ENCODE data around the gene GUCY1B1. TPM values are rescaled to one million over a fixed set of nuclear protein-coding genes. Genes with fewer than 3 reads are reported as not detected.

GUCY1B1 gene
- total RNA-seq, 1 donor from 2014 or later = 2.2 TPM

GRCh38 chr4:155766622-155767021 is 7.8 kb downstream of the GUCY1B1 start:
- TF ChIP-seq CTCF (IDR thresholded peaks at IDR 0.05; ENCODE audit: partially characterized antibody, unreplicated experiment) = no peak
- Mint-ChIP-seq H3K27me3 (ENCODE audit: unreplicated experiment) (no peaks in the 10 kb centered on the region), H3K4me3 (ENCODE audit: unreplicated experiment) (no peak overlapping the region), H3K36me3 (ENCODE audit: unreplicated experiment) (no peaks in the 10 kb centered on the region), H3K4me1 (ENCODE audit: low read depth, unreplicated experiment) (no peaks in the 10 kb centered on the region), H3K9me3 (ENCODE audit: unreplicated experiment) (no peaks in the 10 kb centered on the region), H3K27ac (ENCODE audit: unreplicated experiment) (no peak overlapping the region)
- DNase-seq = no peak

GRCh38 chr4:155768370-155768769 is 9.5 kb downstream of the GUCY1B1 start:
- H3K27me3 Mint-ChIP-seq (ENCODE audit: unreplicated experiment) = no peaks in the 10 kb centered on the region
- no peaks in the 10 kb centered on the region for H3K36me3 Mint-ChIP-seq (ENCODE audit: unreplicated experiment)
- H3K4me1 Mint-ChIP-seq (ENCODE audit: low read depth, unreplicated experiment) = no peaks in the 10 kb centered on the region
- no peak for TF ChIP-seq CTCF (IDR thresholded peaks at IDR 0.05; ENCODE audit: partially characterized antibody, unreplicated experiment)
- no peak overlapping the region for H3K27ac Mint-ChIP-seq (ENCODE audit: unreplicated experiment)
- no peak overlapping the region for H3K4me3 Mint-ChIP-seq (ENCODE audit: unreplicated experiment)
- no peak for DNase-seq
- no peaks in the 10 kb centered on the region for H3K9me3 Mint-ChIP-seq (ENCODE audit: unreplicated experiment)

GRCh38 chr4:155769090-155769489 is 10.3 kb downstream of the GUCY1B1 start:
- no peak overlapping the region for H3K27ac Mint-ChIP-seq (ENCODE audit: unreplicated experiment)
- H3K4me1 Mint-ChIP-seq (ENCODE audit: low read depth, unreplicated experiment) = no peaks in the 10 kb centered on the region
- H3K4me3 Mint-ChIP-seq (ENCODE audit: unreplicated experiment) = no peak overlapping the region
- TF ChIP-seq CTCF (IDR thresholded peaks at IDR 0.05; ENCODE audit: partially characterized antibody, unreplicated experiment) = no peak
- H3K36me3 Mint-ChIP-seq (ENCODE audit: unreplicated experiment) = no peaks in the 10 kb centered on the region
- no peaks in the 10 kb centered on the region for H3K27me3 Mint-ChIP-seq (ENCODE audit: unreplicated experiment)
- no peak for DNase-seq
- no peaks in the 10 kb centered on the region for H3K9me3 Mint-ChIP-seq (ENCODE audit: unreplicated experiment)

GRCh38 chr4:155772459-155773195 is 13.8 kb downstream of the GUCY1B1 start:
- no peak for TF ChIP-seq CTCF (IDR thresholded peaks at IDR 0.05; ENCODE audit: partially characterized antibody, unreplicated experiment)
- DNase-seq = no peak

GRCh38 chr4:155773196-155773800 is 14.5 kb downstream of the GUCY1B1 start:
- no peak for DNase-seq
- no peak overlapping the region for H3K4me3 Mint-ChIP-seq (ENCODE audit: unreplicated experiment)
- H3K9me3 Mint-ChIP-seq (ENCODE audit: unreplicated experiment) = no peaks in the 10 kb centered on the region
- no peaks in the 10 kb centered on the region for H3K4me1 Mint-ChIP-seq (ENCODE audit: low read depth, unreplicated experiment)
- TF ChIP-seq CTCF (IDR thresholded peaks at IDR 0.05; ENCODE audit: partially characterized antibody, unreplicated experiment) = no peak
- no peaks in the 10 kb centered on the region for H3K36me3 Mint-ChIP-seq (ENCODE audit: unreplicated experiment)
- H3K27me3 Mint-ChIP-seq (ENCODE audit: unreplicated experiment) = peaks cover 2% of the 10 kb centered on the region
- no peak overlapping the region for H3K27ac Mint-ChIP-seq (ENCODE audit: unreplicated experiment)

More at GRCh38 chr4:155772459-155773195, 13.8 kb downstream of the GUCY1B1 start:
- peaks cover 2% of the 10 kb centered on the region for H3K27me3 Mint-ChIP-seq (ENCODE audit: unreplicated experiment)
- H3K27ac Mint-ChIP-seq (ENCODE audit: unreplicated experiment) = no peak overlapping the region
- H3K36me3 Mint-ChIP-seq (ENCODE audit: unreplicated experiment) = no peaks in the 10 kb centered on the region
- no peaks in the 10 kb centered on the region for H3K9me3 Mint-ChIP-seq (ENCODE audit: unreplicated experiment)
- no peaks in the 10 kb centered on the region for H3K4me1 Mint-ChIP-seq (ENCODE audit: low read depth, unreplicated experiment)
- no peak overlapping the region for H3K4me3 Mint-ChIP-seq (ENCODE audit: unreplicated experiment)

Data from glutamatergic neuron (in vitro differentiated cells).